Activated naive CD8-positive, alpha-beta T cell treated with anti-CD3 and anti-CD28 coated beads, Interleukin-2, amount 10 ng/mL, durations not matched to agents 7 days and 5 days (primary cell): ENCODE data around the gene NTMT2. TPM values are rescaled to one million over a fixed set of nuclear protein-coding genes. Genes with fewer than 3 reads are reported as not detected.

Experiments
- ATAC-seq: fragments of 150-1000 bp; cut with Tn5 transposase; one replicate; pipeline ENCODE4 v1.10.0; 2021; ENCODE audit warnings: low read depth, moderate library complexity
- POLR2A ChIA-PET: fragments of 350-600 bp; sonication (Branson Sonifier 250); formaldehyde crosslinking; loops from one replicate; lab custom pipeline; 2021; ENCODE audit warnings: antibody characterized with exemption; lab: Charles Lee
- DNase-seq: peaks from one replicate; pipeline ENCODE4 v3.0.0; 2021
- H3K27ac Mint-ChIP-seq: one replicate; pipeline ENCODE4 v1.8.0; 2022; ENCODE audit warnings: mild to moderate bottlenecking, mixed read lengths
- H3K27me3 Mint-ChIP-seq: one replicate; pipeline ENCODE4 v1.8.0; 2022; ENCODE audit warnings: mild to moderate bottlenecking, moderate library complexity, mixed read lengths
- H3K36me3 Mint-ChIP-seq: one replicate; pipeline ENCODE4 v1.8.0; 2021; ENCODE audit warnings: mild to moderate bottlenecking, mixed read lengths
- H3K4me1 Mint-ChIP-seq: one replicate; pipeline ENCODE4 v1.8.0; 2021; ENCODE audit warnings: mixed read lengths
- H3K4me3 Mint-ChIP-seq: one replicate; pipeline ENCODE4 v1.8.0; 2022; ENCODE audit warnings: mild to moderate bottlenecking, moderate library complexity, mixed read lengths
- H3K9me3 Mint-ChIP-seq: one replicate; pipeline ENCODE4 v1.8.0; 2021; ENCODE audit warnings: mixed read lengths
- microRNA-seq: library from miRNA; unstranded; fragments of <30 nt; microRNA quantifications from one replicate; pipeline ENCODE4 v1.2.0, GENCODE V29; 2022
- total RNA-seq, 2 experiments: library from RNA; stranded (reverse); gene quantifications; one replicate each; pipeline ENCODE4 v1.2.3, GENCODE V29; 2021

NTMT2 gene
- total RNA-seq, 2 experiments from 2014 or later: not detected

DNA sequence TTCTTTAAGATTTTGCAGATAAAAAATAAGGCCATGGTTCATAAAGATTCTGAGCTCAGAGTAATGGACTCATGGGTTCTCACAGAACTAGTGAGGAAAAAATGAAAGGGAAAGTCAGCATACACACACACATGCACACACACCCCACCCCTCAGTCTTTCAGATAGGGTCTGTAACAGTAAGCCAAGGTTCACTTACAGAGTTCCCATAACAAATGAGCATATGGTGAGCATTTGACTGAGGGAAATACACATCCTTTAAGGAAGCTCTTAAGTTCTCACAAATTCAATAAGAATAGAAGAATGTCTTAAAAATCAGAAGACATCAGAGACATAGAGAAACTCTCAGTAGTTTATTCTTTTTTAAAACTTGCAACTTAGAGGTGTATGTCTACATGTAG is 57.9 kb downstream of the NTMT2 start:
- no peaks in the 10 kb centered on the region for H3K36me3 Mint-ChIP-seq
- ATAC-seq (no peak), DNase-seq (no peak)
- peaks cover 3% of the 10 kb centered on the region for H3K27me3 Mint-ChIP-seq
- no peak overlapping the region for H3K27ac Mint-ChIP-seq
- peaks cover 6% of the 10 kb centered on the region for H3K9me3 Mint-ChIP-seq
- H3K4me3 Mint-ChIP-seq: no peak overlapping the region
- POLR2A ChIA-PET: no interaction called here
- H3K4me1 Mint-ChIP-seq: no peaks in the 10 kb centered on the region

- Mint-ChIP-seq H3K27me3 (peaks cover 3% of the 10 kb centered on the region), H3K9me3 (peaks cover 6% of the 10 kb centered on the region), H3K4me3 (no peak overlapping the region), H3K27ac (no peak overlapping the region), H3K36me3 (no peaks in the 10 kb centered on the region), H3K4me1 (no peaks in the 10 kb centered on the region)
- POLR2A ChIA-PET: no interaction called here
- DNase-seq: no peak
- no peak for ATAC-seq
Measured at GRCh38 chr1:170204121-170204520, 58.4 kb downstream of the NTMT2 start.

- Mint-ChIP-seq H3K9me3 (peaks cover 6% of the 10 kb centered on the region), H3K27me3 (peaks cover 3% of the 10 kb centered on the region), H3K36me3 (no peaks in the 10 kb centered on the region), H3K4me1 (no peaks in the 10 kb centered on the region), H3K4me3 (no peak overlapping the region), H3K27ac (no peak overlapping the region)
- POLR2A ChIA-PET: no interaction called here
- no peak for DNase-seq
- ATAC-seq: no peak
Measured at GRCh38 chr1:170205301-170205700, 59.5 kb downstream of the NTMT2 start.

GRCh38 chr1:170209125-170209524 is 63.4 kb downstream of the NTMT2 start:
- no peaks in the 10 kb centered on the region for H3K4me1 Mint-ChIP-seq
- H3K27ac Mint-ChIP-seq: no peak overlapping the region
- ATAC-seq (no peak), DNase-seq (no peak)
- no peak overlapping the region for H3K4me3 Mint-ChIP-seq
- no peaks in the 10 kb centered on the region for H3K36me3 Mint-ChIP-seq
- H3K27me3 Mint-ChIP-seq: peaks cover 13% of the 10 kb centered on the region
- H3K9me3 Mint-ChIP-seq: peaks cover 6% of the 10 kb centered on the region
- POLR2A ChIA-PET: no interaction called here

- Mint-ChIP-seq H3K36me3 (no peaks in the 10 kb centered on the region), H3K4me1 (no peaks in the 10 kb centered on the region), H3K27me3 (peaks cover 13% of the 10 kb centered on the region), H3K4me3 (no peak overlapping the region), H3K27ac (no peak overlapping the region), H3K9me3 (peaks cover 6% of the 10 kb centered on the region)
- DNase-seq (no peak), ATAC-seq (no peak)
- POLR2A ChIA-PET: no interaction called here
Measured at GRCh38 chr1:170210142-170210541, 64.4 kb downstream of the NTMT2 start.

- DNase-seq (no peak), ATAC-seq (no peak)
- Mint-ChIP-seq H3K9me3 (no peaks in the 10 kb centered on the region), H3K36me3 (no peaks in the 10 kb centered on the region), H3K27me3 (peaks cover 12% of the 10 kb centered on the region), H3K4me1 (no peaks in the 10 kb centered on the region), H3K27ac (no peak overlapping the region), H3K4me3 (no peak overlapping the region)
- POLR2A ChIA-PET: no interaction called here
Measured at GRCh38 chr1:170213596-170213995, 67.8 kb downstream of the NTMT2 start.

DNA sequence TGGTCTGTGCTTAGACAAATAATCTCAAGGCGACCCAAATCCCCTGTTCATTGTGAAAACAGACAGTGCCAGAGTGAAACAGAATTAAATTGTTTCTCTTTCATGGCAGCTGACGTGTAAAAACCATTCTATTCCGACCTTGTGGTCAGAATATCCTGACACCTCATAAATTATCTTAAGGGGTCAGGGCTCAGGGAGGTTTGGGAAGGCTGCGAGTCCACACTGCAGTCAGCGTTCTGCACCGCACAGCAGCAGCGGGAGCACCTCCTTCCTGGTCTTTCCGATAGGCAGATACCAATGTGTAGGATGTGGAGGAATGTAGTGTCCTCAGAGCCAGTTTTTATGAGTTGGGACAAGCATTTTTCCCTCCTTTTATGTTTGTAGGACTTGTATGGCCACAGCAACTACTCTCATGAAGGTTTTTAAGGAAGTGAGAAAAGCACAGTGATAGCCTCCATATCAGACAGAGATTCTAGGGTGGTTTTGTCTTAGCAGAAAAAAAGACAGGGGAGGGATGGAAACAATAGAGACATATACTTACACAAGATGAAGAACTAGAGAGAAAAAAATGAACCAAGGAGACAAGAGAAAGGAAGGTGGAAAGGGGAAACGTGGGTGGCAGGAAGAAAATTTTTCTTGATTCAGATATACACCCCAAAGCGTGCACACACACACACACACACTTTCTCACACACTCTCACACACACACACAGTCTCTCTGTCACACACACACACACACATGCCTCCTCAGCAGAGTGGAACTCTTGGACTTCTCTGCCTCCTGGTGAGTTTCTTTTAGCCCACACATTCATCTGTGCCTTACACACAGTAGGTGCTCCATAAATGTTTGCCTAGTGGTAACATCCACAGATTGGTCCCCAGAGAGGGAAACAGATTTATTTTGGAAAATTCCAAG is 68.6 kb downstream of the NTMT2 start:
- H3K27ac Mint-ChIP-seq: no peak overlapping the region
- H3K4me1 Mint-ChIP-seq: no peaks in the 10 kb centered on the region
- no peak overlapping the region for H3K4me3 Mint-ChIP-seq
- no peaks in the 10 kb centered on the region for H3K36me3 Mint-ChIP-seq
- H3K27me3 Mint-ChIP-seq: peaks cover 12% of the 10 kb centered on the region
- ATAC-seq (no peak), DNase-seq (no peak)
- no peaks in the 10 kb centered on the region for H3K9me3 Mint-ChIP-seq
- POLR2A ChIA-PET: no interaction called here

DNA sequence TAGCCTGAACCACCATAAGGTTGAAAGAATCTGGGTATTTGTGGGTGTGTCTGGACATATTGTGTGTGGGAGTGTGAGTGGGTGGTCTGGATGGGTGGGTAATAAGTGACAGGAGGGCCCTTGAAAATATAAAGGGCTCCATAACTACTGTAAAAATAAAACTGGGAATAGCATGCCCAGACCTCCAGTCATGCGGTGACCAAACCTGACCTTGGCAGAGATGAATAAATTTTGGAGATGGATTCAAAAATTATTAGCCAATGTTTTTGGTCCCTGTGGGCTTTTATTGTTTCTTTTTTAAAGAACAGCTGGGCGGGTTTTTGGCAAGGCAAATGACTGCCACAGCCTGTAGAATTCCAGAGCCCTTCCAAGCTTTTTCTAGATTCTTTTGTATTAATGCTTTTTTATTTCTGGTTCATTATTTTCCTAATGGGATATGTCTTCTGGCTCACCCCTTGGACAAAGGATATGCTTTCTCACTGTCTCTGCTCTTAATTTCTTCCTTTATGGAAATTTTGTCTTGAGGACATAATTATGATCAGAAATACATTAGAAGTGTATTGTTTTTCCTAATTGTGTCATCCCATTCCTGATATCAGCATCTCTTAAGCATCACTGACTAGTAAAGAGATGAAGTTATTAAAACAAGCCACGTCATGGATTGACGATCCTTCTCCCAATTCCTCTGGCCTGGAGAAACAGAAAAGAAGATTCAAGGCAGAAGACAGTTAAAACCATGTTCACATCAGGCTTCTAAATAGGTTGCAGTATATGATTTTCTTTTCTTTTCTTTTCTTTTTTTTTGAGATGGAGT is 69.5 kb downstream of the NTMT2 start:
- ATAC-seq (no peak), DNase-seq (no peak)
- Mint-ChIP-seq H3K4me1 (no peaks in the 10 kb centered on the region), H3K27ac (no peak overlapping the region), H3K36me3 (no peaks in the 10 kb centered on the region), H3K4me3 (no peak overlapping the region), H3K27me3 (peaks cover 12% of the 10 kb centered on the region), H3K9me3 (no peaks in the 10 kb centered on the region)
- POLR2A ChIA-PET: no interaction called here

GRCh38 chr1:170217517-170218256 is 71.9 kb downstream of the NTMT2 start:
- Mint-ChIP-seq H3K27ac (no peak overlapping the region), H3K4me3 (no peak overlapping the region), H3K27me3 (peaks cover 10% of the 10 kb centered on the region), H3K36me3 (no peaks in the 10 kb centered on the region), H3K4me1 (no peaks in the 10 kb centered on the region), H3K9me3 (no peaks in the 10 kb centered on the region)
- no peak for ATAC-seq
- no peak for DNase-seq
- POLR2A ChIA-PET: no interaction called here

- Mint-ChIP-seq H3K27me3 (peaks cover 8% of the 10 kb centered on the region), H3K27ac (no peak overlapping the region), H3K4me1 (no peaks in the 10 kb centered on the region), H3K9me3 (peaks cover 3% of the 10 kb centered on the region), H3K36me3 (no peaks in the 10 kb centered on the region), H3K4me3 (no peak overlapping the region)
- no peak for DNase-seq
- no peak for ATAC-seq
- POLR2A ChIA-PET: no interaction called here
Measured at GRCh38 chr1:170218257-170218650, 72.5 kb downstream of the NTMT2 start.

Small RNA genes lying within 50 kb of the gene (microRNA-seq; reads per million reads assigned to microRNA genes)
- gene MIR3119-1: not detected
- gene MIR3119-2: not detected

Other genes starting within 250 kb of the NTMT2 start
- gene KIFAP3, start 71.3 kb upstream of the NTMT2 start, total RNA-seq: 10 to 100 TPM; 19.4 to 20.6 TPM